ENCODE results near the gene LENG1.

DNA sequence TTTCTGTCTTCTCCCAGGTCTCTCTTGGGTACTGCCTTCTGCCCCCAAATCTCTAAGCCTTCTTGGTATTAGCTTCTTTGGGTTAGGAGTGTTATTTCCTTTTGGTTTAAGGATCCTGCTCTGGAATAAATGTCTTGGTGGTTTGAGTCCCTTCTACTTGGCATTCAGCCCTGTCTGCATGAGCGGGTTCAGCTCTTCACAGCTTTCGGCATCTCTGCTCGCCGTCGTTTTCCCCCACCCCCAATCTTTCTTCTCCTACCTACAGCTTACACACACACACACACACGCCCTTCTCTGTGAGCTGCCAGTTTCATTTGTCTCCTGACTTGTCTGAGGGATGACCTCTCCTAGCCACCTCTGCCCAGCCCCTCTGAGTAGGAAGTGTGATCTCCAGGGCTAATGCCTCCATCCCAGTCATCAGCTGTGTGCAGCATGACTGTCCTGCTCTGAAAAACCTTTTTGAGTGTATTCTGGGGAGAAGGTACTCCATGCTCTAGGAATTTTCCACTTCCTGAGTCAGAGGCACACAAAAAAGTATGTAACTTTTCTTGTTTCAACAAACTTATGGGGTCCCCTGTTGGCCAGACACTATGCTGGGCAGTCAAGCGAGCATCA is 17.2 kb downstream of the LENG1 start:
- TF ChIP-seq, protein P1, sequence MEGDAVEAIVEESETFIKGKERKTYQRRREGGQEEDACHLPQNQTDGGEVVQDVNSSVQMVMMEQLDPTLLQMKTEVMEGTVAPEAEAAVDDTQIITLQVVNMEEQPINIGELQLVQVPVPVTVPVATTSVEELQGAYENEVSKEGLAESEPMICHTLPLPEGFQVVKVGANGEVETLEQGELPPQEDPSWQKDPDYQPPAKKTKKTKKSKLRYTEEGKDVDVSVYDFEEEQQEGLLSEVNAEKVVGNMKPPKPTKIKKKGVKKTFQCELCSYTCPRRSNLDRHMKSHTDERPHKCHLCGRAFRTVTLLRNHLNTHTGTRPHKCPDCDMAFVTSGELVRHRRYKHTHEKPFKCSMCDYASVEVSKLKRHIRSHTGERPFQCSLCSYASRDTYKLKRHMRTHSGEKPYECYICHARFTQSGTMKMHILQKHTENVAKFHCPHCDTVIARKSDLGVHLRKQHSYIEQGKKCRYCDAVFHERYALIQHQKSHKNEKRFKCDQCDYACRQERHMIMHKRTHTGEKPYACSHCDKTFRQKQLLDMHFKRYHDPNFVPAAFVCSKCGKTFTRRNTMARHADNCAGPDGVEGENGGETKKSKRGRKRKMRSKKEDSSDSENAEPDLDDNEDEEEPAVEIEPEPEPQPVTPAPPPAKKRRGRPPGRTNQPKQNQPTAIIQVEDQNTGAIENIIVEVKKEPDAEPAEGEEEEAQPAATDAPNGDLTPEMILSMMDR (IDR thresholded peaks at IDR 0.05): no peak
- no peak for TF ChIP-seq POLR2A (IDR thresholded peaks at IDR 0.05)
